DOHH2 (cell line): Measurements from ENCODE around the gene EYA2.

ENCODE experiments used
- H3F3A ChIP-seq: fragments of 200-600 bp; sonication (generic), shearing (Covaris generic); 2 replicates; pipeline ENCODE4 v1.6.0; 2016; ENCODE audit warnings: antibody characterized with exemption, mild to moderate bottlenecking; ENCODE audit not compliant: control insufficient read depth, insufficient read depth
- H3K27ac ChIP-seq: fragments of 200-600 bp; sonication (generic); 2 replicates; pipeline ENCODE4 v1.5.1; 2014; ENCODE audit warnings: low read depth, mild to moderate bottlenecking, low read length, moderate library complexity
- H3K27me3 ChIP-seq: fragments of 200-600 bp; sonication (generic); 2 replicates; pipeline ENCODE4 v1.6.1; 2014; ENCODE audit warnings: mild to moderate bottlenecking, low read length, mixed read lengths; ENCODE audit not compliant: control insufficient read depth
- H3K36me3 ChIP-seq: fragments of 200-600 bp; sonication (generic); 2 replicates; pipeline ENCODE4 v1.6.1; 2014; ENCODE audit warnings: mild to moderate bottlenecking, low read length, moderate library complexity, mixed read lengths; ENCODE audit not compliant: control insufficient read depth
- H3K4me1 ChIP-seq: fragments of 200-600 bp; sonication (generic); 2 replicates; pipeline ENCODE4 v1.6.1; 2014; ENCODE audit warnings: mild to moderate bottlenecking, low read length, mixed read lengths; ENCODE audit not compliant: control insufficient read depth
- H3K4me2 ChIP-seq: fragments of 200-600 bp; sonication (generic); 2 replicates; pipeline ENCODE4 v1.6.0; 2014; ENCODE audit warnings: mild to moderate bottlenecking, low read length, moderate library complexity
- H3K4me3 ChIP-seq: fragments of 200-600 bp; sonication (generic); 2 replicates; pipeline ENCODE4 v1.5.1; 2014; ENCODE audit warnings: mild to moderate bottlenecking, low read length, mixed read lengths
- H3K79me2 ChIP-seq: fragments of 200-600 bp; sonication (generic); 2 replicates; pipeline ENCODE4 v1.6.1; 2014; ENCODE audit warnings: mild to moderate bottlenecking, low read length, mixed read lengths; ENCODE audit not compliant: control insufficient read depth
- H3K9me2 ChIP-seq: fragments of 200-600 bp; sonication (generic); replicated peaks from 2 replicates; pipeline ENCODE4 v1.6.1; 2014; ENCODE audit warnings: mild to moderate bottlenecking, low read length, mixed read lengths; ENCODE audit not compliant: control insufficient read depth
- H3K9me3 ChIP-seq: fragments of 200-600 bp; sonication (generic); 2 replicates; pipeline ENCODE4 v1.6.1; 2014; ENCODE audit warnings: antibody characterized with exemption, low read length, mixed read lengths; ENCODE audit not compliant: control insufficient read depth, insufficient read depth
- H4K20me1 ChIP-seq: fragments of 200-600 bp; sonication (generic); 2 replicates; pipeline ENCODE4 v1.6.0; 2014; ENCODE audit warnings: low read depth, mild to moderate bottlenecking, antibody characterized with exemption, low read length, moderate library complexity; ENCODE audit not compliant: control insufficient read depth, insufficient read depth
- EZH2phosphoT487 ChIP-seq: fragments of 200-600 bp; sonication (generic); IDR thresholded peaks from 2 replicates; pipeline ENCODE4 v1.6.1; 2017; ENCODE audit warnings: borderline replicate concordance, mild to moderate bottlenecking, antibody characterized with exemption, low read length, moderate library complexity, mixed read lengths
- TF ChIP-seq, protein P1 (sequence below): fragments of 200-600 bp; sonication (generic); IDR thresholded peaks from one replicate; pipeline ENCODE4 v1.5.1; 2014; ENCODE audit warnings: antibody characterized with exemption, mild to moderate bottlenecking, low read depth, low read length; ENCODE audit not compliant: poor library complexity, severe bottlenecking

Gene EYA2

DNA sequence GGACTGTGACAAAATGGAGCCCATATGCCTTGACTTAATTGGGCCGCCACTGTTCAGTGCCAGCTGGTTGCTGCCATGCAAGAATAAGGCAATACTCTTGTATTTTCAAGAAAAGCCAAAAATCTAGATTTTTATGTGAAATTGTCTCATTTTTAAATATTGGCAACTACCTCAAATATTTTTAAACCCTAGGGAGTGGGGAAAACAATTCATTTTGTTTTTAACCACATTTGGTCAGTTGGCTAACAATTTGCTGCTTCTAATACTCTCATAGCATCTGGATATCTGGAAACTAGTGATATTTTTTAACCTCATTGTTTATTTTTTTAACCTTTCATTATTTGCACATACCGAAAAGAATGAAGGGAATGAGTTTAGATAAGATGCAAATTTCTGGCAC lies 91.0 kb downstream of the EYA2 start:
- no peak for TF ChIP-seq EZH2phosphoT487
- TF ChIP-seq, protein P1, sequence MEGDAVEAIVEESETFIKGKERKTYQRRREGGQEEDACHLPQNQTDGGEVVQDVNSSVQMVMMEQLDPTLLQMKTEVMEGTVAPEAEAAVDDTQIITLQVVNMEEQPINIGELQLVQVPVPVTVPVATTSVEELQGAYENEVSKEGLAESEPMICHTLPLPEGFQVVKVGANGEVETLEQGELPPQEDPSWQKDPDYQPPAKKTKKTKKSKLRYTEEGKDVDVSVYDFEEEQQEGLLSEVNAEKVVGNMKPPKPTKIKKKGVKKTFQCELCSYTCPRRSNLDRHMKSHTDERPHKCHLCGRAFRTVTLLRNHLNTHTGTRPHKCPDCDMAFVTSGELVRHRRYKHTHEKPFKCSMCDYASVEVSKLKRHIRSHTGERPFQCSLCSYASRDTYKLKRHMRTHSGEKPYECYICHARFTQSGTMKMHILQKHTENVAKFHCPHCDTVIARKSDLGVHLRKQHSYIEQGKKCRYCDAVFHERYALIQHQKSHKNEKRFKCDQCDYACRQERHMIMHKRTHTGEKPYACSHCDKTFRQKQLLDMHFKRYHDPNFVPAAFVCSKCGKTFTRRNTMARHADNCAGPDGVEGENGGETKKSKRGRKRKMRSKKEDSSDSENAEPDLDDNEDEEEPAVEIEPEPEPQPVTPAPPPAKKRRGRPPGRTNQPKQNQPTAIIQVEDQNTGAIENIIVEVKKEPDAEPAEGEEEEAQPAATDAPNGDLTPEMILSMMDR = no peak
- Histone ChIP-seq H3F3A (no peaks in the 10 kb centered on the region), H4K20me1 (no peaks in the 10 kb centered on the region; the same call in 1 of the 2 replicates), H3K4me3 (no peak overlapping the region), H3K4me2 (no peak overlapping the region), H3K9me2 (no peaks in the 10 kb centered on the region), H3K27me3 (peaks cover 14% of the 10 kb centered on the region), H3K79me2 (no peaks in the 10 kb centered on the region), H3K36me3 (no peaks in the 10 kb centered on the region), H3K4me1 (no peaks in the 10 kb centered on the region), H3K27ac (no peak overlapping the region), H3K9me3 (no peaks in the 10 kb centered on the region)

DNA sequence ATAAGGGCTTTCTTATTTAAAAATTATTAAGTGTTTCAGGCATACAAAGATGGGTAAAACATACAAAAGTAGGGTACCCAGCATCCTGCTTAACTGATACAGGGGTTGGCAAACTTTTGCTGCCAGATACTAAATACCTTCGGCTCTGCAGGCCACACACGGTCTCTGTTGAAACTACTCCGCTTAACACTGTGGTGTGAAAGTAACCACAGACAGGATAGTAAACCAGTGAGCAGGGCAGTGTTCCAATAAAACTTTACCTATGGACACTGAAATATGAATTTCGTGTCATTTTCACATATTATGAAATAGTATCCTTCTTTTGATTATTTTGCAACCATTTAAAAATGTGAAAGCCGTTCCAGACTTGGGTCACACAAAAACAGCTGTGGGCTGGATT lies 92.4 kb downstream of the EYA2 start:
- H3K9me2 ChIP-seq = no peaks in the 10 kb centered on the region
- H3K79me2 ChIP-seq = no peaks in the 10 kb centered on the region
- no peaks in the 10 kb centered on the region for H3F3A ChIP-seq
- H3K36me3 ChIP-seq = no peaks in the 10 kb centered on the region
- TF ChIP-seq EZH2phosphoT487 = no peak
- H3K27ac ChIP-seq = no peak overlapping the region
- H3K27me3 ChIP-seq = peaks cover 8% of the 10 kb centered on the region
- H4K20me1 ChIP-seq = no peaks in the 10 kb centered on the region; the same call in 1 of the 2 replicates
- H3K4me3 ChIP-seq = no peak overlapping the region
- H3K4me1 ChIP-seq = no peaks in the 10 kb centered on the region
- no peak overlapping the region for H3K4me2 ChIP-seq
- H3K9me3 ChIP-seq = no peaks in the 10 kb centered on the region

DNA sequence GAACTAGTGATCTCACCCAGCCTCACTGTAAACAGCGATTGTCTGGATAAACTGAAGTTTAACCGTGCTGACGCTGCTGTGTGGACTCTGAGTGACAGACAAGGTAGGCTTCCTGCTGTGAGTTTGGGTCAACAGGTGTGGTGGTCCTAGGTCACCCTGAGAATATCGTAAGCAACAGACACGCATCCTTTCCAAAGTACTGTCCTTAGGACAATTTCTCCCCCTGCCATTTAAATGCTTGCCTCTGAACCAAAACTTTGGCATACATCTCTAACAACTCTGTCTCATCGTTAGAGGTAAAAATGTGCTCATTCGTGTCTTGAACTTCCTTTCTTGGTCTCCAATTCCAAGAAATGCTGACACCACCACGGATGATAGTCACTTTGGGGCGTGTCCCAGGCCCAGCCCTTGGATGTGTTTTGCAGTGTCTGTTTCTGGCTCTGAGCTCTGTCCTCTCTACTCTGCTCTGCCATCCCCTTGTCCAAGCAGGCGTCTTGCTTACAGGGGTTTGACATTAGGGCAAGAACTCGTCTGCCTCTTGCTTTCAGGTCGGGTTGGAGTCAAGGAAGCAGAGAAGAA lies 95.5 kb downstream of the EYA2 start:
- Histone ChIP-seq H3K27ac (no peak overlapping the region), H3K79me2 (no peaks in the 10 kb centered on the region), H4K20me1 (no peaks in the 10 kb centered on the region; the same call in 1 of the 2 replicates), H3K9me2 (no peaks in the 10 kb centered on the region), H3K4me3 (no peak overlapping the region), H3K36me3 (no peaks in the 10 kb centered on the region), H3K4me2 (no peak overlapping the region), H3F3A (no peaks in the 10 kb centered on the region), H3K27me3 (0 out of 2 replicates have a peak, but pooled peaks cover 3% of the 10 kb centered on the region), H3K9me3 (no peaks in the 10 kb centered on the region), H3K4me1 (no peaks in the 10 kb centered on the region)
- no peak for TF ChIP-seq EZH2phosphoT487
- TF ChIP-seq, protein P1 = no peak

DNA sequence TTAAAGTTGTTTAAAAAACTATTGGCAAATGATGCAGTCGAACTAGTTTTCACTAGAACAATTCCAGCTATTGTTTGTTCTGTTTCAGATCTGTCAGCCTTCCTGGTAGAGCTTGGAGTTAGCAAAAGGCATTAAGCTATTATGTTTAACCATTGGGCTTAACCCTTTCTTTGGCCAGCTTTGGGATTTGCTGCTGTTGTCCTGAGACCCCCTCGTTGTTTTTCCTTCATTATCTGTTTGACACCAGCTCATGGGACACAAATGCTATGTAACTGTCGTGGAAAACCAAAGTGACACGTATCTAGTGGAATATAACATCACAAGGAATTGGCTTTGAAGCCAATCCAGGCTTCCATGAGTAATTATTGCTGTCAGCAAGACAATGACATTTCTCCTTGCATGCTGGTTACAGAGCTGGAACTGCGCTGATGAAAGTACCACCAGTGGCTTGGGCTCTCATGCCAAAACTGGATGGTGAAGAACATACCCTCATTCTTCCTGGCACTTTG lies 96.0 kb downstream of the EYA2 start:
- Histone ChIP-seq H3K27ac (no peak overlapping the region), H3K27me3 (peaks cover 3% of the 10 kb centered on the region; the same call in 1 of the 2 replicates), H3K36me3 (no peaks in the 10 kb centered on the region), H3K4me2 (no peak overlapping the region), H3K4me3 (no peak overlapping the region), H3K4me1 (no peaks in the 10 kb centered on the region), H3K9me3 (no peaks in the 10 kb centered on the region), H4K20me1 (no peaks in the 10 kb centered on the region), H3F3A (no peaks in the 10 kb centered on the region), H3K79me2 (no peaks in the 10 kb centered on the region), H3K9me2 (no peaks in the 10 kb centered on the region)
- TF ChIP-seq, protein P1 = no peak
- no peak for TF ChIP-seq EZH2phosphoT487
